ENCODE data around the gene NTN4.

- TF ChIP-seq TEAD4 (IDR thresholded peaks at IDR 0.05; ENCODE audit: borderline replicate concordance, insufficient read depth) (no peak), ELF1 (IDR thresholded peaks at IDR 0.05) (no peak), CTCF (IDR thresholded peaks at IDR 0.05) (no peak), NRF1 (IDR thresholded peaks at IDR 0.05; ENCODE audit: low read depth, low read length) (no peak), POLR2AphosphoS5 (IDR thresholded peaks at IDR 0.05; ENCODE audit: low read depth, low read length) (no peak), RAD21 (IDR thresholded peaks at IDR 0.05; ENCODE audit: low read length) (no peak), USF1 (IDR thresholded peaks at IDR 0.05; ENCODE audit: borderline replicate concordance, low read depth) (no peak), EZH2phosphoT487 (IDR thresholded peaks at IDR 0.05; ENCODE audit: borderline replicate concordance, low read depth) (no peak), RFX5 (IDR thresholded peaks at IDR 0.05; ENCODE audit: low read length) (no peak), USF2 (IDR thresholded peaks at IDR 0.05; ENCODE audit: borderline replicate concordance, low read depth, low read length) (no peak), MAX (IDR thresholded peaks at IDR 0.05; ENCODE audit: low read depth) (no peak)
Measured at GRCh38 chr12:95736631-95737030, 53.9 kb downstream of the NTN4 start.
